SU-DHL-6 (cell line): ENCODE data around the gene FANCG.

ENCODE experiments used
- H2AFZ ChIP-seq: fragments of 200-600 bp; sonication (generic); 2 replicates; pipeline ENCODE4 v1.6.1; 2014; ENCODE audit warnings: low read depth, mild to moderate bottlenecking, moderate library complexity, mixed read lengths, antibody characterized with exemption, low read length; ENCODE audit not compliant: severe bottlenecking
- H3F3A ChIP-seq: fragments of 200-600 bp; shearing (Covaris generic); 2 replicates; pipeline ENCODE4 v1.6.0; 2016; ENCODE audit warnings: antibody characterized with exemption, mild to moderate bottlenecking; ENCODE audit not compliant: insufficient read depth
- H3K27ac ChIP-seq: fragments of 200-600 bp; sonication (generic); 2 replicates; pipeline ENCODE4 v1.5.1; 2016; ENCODE audit warnings: low read depth, mild to moderate bottlenecking, low read length, moderate library complexity, mixed read lengths
- H3K27me3 ChIP-seq: fragments of 200-600 bp; sonication (generic), shearing (Covaris generic); 2 replicates; pipeline ENCODE4 v1.6.0; 2014; ENCODE audit warnings: mild to moderate bottlenecking, low read length
- H3K36me3 ChIP-seq: fragments of 200-600 bp; sonication (generic); 2 replicates; pipeline ENCODE4 v1.6.1; 2014; ENCODE audit warnings: mild to moderate bottlenecking, low read length, mixed read lengths
- H3K4me2 ChIP-seq: fragments of 300-600, 200-600 bp; shearing (Covaris generic), sonication (generic); 2 replicates; pipeline ENCODE4 v1.6.0; 2014; ENCODE audit warnings: low read length, low read depth, mild to moderate bottlenecking; ENCODE audit not compliant: poor library complexity, severe bottlenecking
- H3K4me3 ChIP-seq: fragments of 200-600 bp; sonication (generic); 2 replicates; pipeline ENCODE4 v1.5.1; 2014; ENCODE audit warnings: antibody characterized with exemption, low read length, mild to moderate bottlenecking, mixed read lengths; ENCODE audit not compliant: insufficient read depth, poor library complexity, severe bottlenecking
- H3K79me2 ChIP-seq: fragments of 200-600 bp; sonication (generic); 2 replicates; pipeline ENCODE4 v1.6.1; 2014; ENCODE audit warnings: mild to moderate bottlenecking, low read length, moderate library complexity; ENCODE audit not compliant: insufficient read depth
- H3K9ac ChIP-seq: fragments of 200-600 bp; sonication (generic); 2 replicates; pipeline ENCODE4 v1.7.0; 2014; ENCODE audit warnings: mild to moderate bottlenecking, low read length
- H3K9me2 ChIP-seq: fragments of 200-600 bp; sonication (generic); replicated peaks from 2 replicates; pipeline ENCODE4 v1.6.1; 2014; ENCODE audit warnings: low read length; ENCODE audit not compliant: insufficient read depth
- H3K9me3 ChIP-seq: fragments of 200-600 bp; sonication (generic); 2 replicates; pipeline ENCODE4 v1.6.1; 2014; ENCODE audit warnings: low read length, mixed read lengths; ENCODE audit not compliant: insufficient read depth
- H4K20me1 ChIP-seq: fragments of 200-600 bp; sonication (generic); 2 replicates; pipeline ENCODE4 v1.6.1; 2014; ENCODE audit warnings: low read depth, mild to moderate bottlenecking, antibody characterized with exemption, low read length, moderate library complexity, mixed read lengths
- CTCF ChIP-seq: fragments of 200-600 bp; sonication (generic); IDR thresholded peaks from one replicate; pipeline ENCODE4 v1.5.1; 2017; ENCODE audit warnings: antibody characterized with exemption, mild to moderate bottlenecking, low read length, moderate library complexity; ENCODE audit not compliant: insufficient read depth, poor library complexity, severe bottlenecking
- EZH2phosphoT487 ChIP-seq: fragments of 200-600 bp; sonication (generic), shearing (Covaris generic); conservative IDR thresholded peaks from 2 replicates; pipeline ENCODE4 v1.6.1; 2018; ENCODE audit warnings: mild to moderate bottlenecking, antibody characterized with exemption, low read length, moderate library complexity, mixed read lengths

FANCG gene

GRCh38 chr9:35029852-35030251 is 49.9 kb downstream of the FANCG start:
- Histone ChIP-seq H3K9me2 (no peaks in the 10 kb centered on the region), H3K79me2 (no peaks in the 10 kb centered on the region), H3K9ac (no peak overlapping the region), H3K27ac (no peak overlapping the region), H3F3A (no peaks in the 10 kb centered on the region), H2AFZ (no peak overlapping the region), H3K27me3 (no peaks in the 10 kb centered on the region), H3K9me3 (no peaks in the 10 kb centered on the region), H4K20me1 (no peaks in the 10 kb centered on the region), H3K4me3 (no peak overlapping the region), H3K36me3 (no peaks in the 10 kb centered on the region), H3K4me2 (no peak overlapping the region)
- TF ChIP-seq CTCF (no peak), EZH2phosphoT487 (no peak)

- no peak overlapping the region for H3K27ac ChIP-seq
- H3K9me2 ChIP-seq: no peaks in the 10 kb centered on the region
- H3F3A ChIP-seq: no peaks in the 10 kb centered on the region
- H2AFZ ChIP-seq: no peak overlapping the region
- H3K36me3 ChIP-seq: no peaks in the 10 kb centered on the region
- H4K20me1 ChIP-seq: no peaks in the 10 kb centered on the region
- no peak for TF ChIP-seq EZH2phosphoT487
- TF ChIP-seq CTCF: no peak
- H3K27me3 ChIP-seq: no peaks in the 10 kb centered on the region
- no peak overlapping the region for H3K9ac ChIP-seq
- no peaks in the 10 kb centered on the region for H3K79me2 ChIP-seq
- no peaks in the 10 kb centered on the region for H3K9me3 ChIP-seq
- no peak overlapping the region for H3K4me3 ChIP-seq
- H3K4me2 ChIP-seq: no peak overlapping the region
These were observed 50.5 kb downstream of the FANCG start for GRCh38 chr9:35029241-35029640.

- TF ChIP-seq CTCF (no peak), EZH2phosphoT487 (no peak)
- Histone ChIP-seq H2AFZ (no peak overlapping the region), H3F3A (no peaks in the 10 kb centered on the region), H3K9ac (no peak overlapping the region), H3K27ac (no peak overlapping the region), H3K79me2 (no peaks in the 10 kb centered on the region), H3K4me2 (no peak overlapping the region), H3K36me3 (no peaks in the 10 kb centered on the region), H3K4me3 (no peak overlapping the region), H3K27me3 (no peaks in the 10 kb centered on the region), H3K9me2 (no peaks in the 10 kb centered on the region), H3K9me3 (no peaks in the 10 kb centered on the region), H4K20me1 (no peaks in the 10 kb centered on the region)
These were observed 51.4 kb downstream of the FANCG start for GRCh38 chr9:35028341-35028740.

GRCh38 chr9:35027860-35028259 is 51.9 kb downstream of the FANCG start:
- no peaks in the 10 kb centered on the region for H3K27me3 ChIP-seq
- H3K36me3 ChIP-seq: no peaks in the 10 kb centered on the region
- no peak for TF ChIP-seq EZH2phosphoT487
- no peak for TF ChIP-seq CTCF
- no peaks in the 10 kb centered on the region for H3K9me3 ChIP-seq
- H3K27ac ChIP-seq: no peak overlapping the region
- no peak overlapping the region for H3K4me2 ChIP-seq
- H3K9me2 ChIP-seq: no peaks in the 10 kb centered on the region
- no peak overlapping the region for H3K9ac ChIP-seq
- no peak overlapping the region for H2AFZ ChIP-seq
- no peaks in the 10 kb centered on the region for H4K20me1 ChIP-seq
- H3K4me3 ChIP-seq: no peak overlapping the region
- no peaks in the 10 kb centered on the region for H3K79me2 ChIP-seq
- no peaks in the 10 kb centered on the region for H3F3A ChIP-seq
